DMS114 treated with DMSO at 0.1 percent for 48 hours (cell line): ENCODE measurements around the gene SRMS.

Experiments
- DNase-seq: peaks from one replicate; lab custom pipeline; 2025; ENCODE audit not compliant: unreplicated experiment; lab: John Stamatoyannopoulos, UW

The SRMS gene, protein sequence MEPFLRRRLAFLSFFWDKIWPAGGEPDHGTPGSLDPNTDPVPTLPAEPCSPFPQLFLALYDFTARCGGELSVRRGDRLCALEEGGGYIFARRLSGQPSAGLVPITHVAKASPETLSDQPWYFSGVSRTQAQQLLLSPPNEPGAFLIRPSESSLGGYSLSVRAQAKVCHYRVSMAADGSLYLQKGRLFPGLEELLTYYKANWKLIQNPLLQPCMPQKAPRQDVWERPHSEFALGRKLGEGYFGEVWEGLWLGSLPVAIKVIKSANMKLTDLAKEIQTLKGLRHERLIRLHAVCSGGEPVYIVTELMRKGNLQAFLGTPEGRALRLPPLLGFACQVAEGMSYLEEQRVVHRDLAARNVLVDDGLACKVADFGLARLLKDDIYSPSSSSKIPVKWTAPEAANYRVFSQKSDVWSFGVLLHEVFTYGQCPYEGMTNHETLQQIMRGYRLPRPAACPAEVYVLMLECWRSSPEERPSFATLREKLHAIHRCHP

DNA sequence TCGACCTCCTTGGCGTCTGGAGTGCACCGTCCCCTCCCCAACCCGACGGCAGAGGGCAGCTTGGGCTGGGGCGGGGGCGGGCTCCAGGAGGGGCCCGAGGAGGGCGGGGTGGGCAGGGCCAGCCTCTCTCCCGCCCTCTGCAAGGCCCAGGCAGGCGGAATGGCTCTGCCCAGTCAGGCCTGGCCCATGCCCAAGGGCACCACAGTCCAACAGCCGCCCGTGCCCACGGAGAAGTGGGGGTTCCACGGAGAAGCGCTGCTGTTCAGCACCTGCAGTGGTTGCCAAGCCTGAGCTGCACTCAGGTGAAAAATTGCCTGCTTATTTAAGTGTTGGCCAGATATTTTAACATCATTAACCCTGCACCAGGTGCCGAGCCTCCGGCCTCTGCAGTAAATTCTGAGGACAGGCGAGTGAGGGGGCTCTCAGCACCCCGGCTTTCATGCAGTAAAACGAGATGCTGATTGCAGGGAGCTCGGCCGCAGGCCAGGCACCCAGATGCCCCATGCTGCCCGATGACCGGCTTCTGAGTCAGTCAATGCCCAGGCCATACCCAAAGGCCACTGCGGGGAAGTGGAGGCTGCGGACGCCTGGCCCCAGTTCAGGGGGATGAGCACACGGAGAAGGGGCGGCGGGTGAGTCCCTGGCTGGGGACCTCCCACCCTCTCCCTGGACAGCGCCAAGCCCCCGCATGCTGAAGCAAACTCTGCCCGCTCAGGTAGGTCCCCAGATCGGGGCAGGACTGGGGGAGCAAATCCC is at the start of gene SRMS:
SRMS (minus strand) TSS at position 25 of the 756 bp plus-strand sequence. CDS start 286 bp downstream, outside the sequence.
- DNase-seq = no peak

DNA sequence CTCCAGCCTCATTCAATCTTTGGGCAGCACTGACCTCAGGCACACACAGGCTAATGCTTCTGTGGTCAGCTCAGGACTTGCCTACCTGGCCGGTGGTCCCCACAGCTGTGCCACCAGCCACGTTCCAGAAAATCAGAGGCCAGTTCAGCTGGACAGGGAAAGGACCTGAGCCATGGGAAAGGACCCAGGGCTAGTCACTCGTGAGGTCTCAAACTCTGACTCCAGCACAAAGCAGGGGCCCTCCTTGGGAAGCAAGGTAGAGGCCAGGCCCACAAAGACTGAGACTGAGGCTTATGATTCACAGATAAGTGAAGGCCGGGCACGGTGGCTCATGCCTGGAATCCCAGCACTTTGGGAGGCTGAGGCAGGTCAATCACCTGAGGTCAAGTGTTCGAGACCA is 48.9 kb upstream of the SRMS start:
- DNase-seq = no peak

DNA sequence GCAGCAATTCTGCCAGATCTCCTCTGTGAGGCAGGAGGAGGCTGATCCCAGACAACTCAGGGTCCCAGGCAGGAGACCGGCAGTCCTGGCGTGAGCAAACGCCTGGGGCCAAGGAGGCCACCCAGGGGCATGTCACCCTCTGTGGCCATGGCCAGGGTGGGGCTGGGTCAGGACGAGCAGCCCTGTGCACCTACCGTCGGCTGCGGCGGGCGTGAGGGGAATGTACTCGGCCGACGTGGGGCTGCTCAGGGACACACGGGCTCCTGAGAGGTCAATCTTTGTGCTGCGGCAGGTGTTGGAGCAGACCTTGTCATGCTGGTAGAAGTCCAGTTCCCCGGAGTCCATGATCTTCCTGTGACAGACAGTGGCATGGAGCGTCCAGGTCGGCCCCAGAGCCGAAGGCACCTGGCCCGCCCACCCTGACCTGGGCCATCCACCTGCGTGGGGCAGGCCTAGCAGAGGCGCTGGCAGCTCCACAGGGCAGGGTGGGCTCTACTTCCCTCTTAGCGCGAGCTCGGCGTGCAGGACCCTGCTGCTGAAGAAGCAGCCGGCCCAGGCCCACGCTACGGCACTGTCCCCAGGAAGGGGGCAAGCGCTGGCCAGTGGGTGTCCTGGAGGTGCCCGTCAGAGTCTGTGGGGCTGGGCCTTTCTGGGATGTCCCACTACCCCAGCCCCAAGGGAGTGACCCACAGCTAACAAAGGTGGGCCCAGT is 48.0 kb upstream of the SRMS start:
- no peak for DNase-seq

DNA sequence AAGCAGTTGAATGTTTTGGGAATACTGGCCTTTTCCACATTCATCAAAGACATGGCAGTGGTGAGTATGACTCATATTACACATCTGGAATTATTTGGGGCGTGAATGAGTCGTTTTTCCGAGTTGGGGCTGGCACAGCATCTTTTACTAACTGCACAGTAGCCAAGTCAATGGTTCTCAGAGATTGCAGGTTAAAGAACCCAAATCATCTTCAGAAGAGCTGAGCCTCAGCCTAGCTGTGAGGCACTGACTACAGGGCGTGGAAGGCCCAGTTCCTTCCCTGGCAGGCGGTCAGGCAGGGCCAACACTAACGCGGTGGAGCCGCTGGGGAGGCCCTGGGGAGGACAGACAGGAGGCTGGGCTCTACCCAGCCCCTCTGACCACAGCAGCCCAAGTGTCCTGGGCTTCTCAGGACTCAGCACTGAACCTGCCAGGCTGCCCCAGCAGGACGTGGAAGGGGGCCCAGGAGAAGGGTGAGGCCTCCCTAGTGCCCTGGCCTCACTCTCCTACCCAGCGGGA is 46.6 kb upstream of the SRMS start:
- DNase-seq = no peak

GRCh38 chr20:63592661-63593060 is 45.1 kb upstream of the SRMS start:
- DNase-seq = no peak

DNA sequence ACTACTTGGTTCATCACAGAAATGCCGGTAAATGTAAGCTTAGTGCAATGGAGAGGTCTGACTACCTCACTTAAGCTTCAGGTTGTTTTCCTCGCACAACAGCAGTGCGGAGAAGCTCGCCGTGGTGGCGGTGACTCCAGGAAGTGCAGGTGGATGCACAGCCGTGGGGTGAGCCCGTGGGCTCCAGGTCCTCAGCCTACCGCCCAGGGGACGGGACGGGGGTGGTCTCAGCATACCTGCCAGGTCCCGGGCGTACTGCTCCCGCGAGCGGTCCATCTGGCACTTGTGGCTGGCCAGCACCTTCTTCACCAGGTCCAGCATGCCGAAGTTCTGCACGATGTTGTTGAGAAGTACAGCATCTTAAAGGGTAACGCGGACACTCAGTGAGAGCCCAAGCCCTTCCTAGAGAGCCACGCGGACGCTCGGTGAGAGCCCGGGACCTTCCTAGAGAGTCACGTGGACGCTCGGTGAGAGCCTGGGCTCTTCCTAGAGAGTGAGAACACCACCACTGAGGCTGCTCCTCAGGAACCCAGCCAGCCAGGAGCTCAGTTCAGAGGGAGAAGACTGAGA is 44.3 kb upstream of the SRMS start:
- no peak for DNase-seq

DNA sequence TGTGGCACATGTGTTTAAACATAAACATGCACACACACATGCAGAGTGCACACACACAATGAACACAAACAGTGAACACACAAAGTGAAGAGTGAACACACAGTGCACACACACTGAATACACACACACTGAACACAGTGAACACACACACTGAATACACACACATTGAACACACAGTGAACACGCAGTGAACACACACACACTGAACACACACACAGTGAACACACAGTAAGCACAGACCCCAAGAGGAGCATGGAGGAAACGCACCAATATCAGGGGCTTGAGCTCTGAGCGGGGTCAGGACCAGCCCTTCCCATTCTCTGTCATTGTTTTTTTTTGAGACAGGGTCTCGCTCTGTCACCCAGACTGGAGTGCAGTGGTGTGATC is 43.6 kb upstream of the SRMS start:
- no peak for DNase-seq

- DNase-seq = no peak
Observed at GRCh38 chr20:63590218-63591146, 42.9 kb upstream of the SRMS start.

DNA sequence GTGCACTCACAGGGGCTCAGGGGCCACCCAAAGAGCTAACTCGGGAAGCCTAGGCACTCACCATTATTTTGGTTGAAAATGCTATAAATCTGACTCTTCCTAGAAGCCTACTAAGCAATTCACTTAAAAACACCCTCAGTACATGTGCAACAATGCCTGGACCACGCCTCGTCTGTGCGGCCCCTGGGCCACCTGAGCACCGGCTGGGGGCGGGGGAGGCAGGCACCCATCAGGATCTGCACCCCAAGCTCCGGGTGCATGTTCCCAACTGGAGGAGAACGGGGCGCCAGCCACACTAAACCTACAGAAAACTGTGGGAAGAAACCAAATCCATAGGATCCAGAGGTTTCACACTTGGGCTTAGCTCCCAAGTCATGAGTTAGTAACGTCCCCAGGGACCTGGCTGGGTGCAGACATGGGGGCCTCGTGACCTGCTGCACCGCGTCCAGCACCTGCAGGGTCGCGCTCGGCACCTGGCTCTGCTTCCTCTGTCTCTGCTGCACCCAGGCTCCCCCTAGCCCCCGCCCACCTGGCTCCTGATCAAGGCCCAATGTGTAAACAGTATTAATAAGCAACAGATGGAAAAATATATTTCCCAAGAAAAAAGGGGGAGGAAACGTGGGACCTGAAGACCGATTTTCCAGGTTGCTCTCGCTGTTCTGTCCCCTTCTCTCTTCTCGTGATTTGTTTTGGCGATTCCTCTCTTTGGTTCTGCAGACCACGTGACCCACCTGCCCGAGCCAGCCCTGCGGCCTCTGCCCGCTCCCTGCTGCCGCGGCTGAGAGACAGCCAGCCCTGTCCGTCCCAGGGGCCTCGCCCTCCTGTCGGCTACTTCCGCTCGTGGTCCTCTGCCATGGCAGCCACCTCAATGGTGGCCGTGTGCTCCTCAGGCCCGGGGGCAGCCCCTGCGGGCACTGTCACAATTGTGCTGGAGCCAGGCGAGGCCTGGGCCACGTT is 42.0 kb upstream of the SRMS start:
- DNase-seq = no peak

GRCh38 chr20:63588641-63589041 is 41.1 kb upstream of the SRMS start:
- DNase-seq = no peak

DNA sequence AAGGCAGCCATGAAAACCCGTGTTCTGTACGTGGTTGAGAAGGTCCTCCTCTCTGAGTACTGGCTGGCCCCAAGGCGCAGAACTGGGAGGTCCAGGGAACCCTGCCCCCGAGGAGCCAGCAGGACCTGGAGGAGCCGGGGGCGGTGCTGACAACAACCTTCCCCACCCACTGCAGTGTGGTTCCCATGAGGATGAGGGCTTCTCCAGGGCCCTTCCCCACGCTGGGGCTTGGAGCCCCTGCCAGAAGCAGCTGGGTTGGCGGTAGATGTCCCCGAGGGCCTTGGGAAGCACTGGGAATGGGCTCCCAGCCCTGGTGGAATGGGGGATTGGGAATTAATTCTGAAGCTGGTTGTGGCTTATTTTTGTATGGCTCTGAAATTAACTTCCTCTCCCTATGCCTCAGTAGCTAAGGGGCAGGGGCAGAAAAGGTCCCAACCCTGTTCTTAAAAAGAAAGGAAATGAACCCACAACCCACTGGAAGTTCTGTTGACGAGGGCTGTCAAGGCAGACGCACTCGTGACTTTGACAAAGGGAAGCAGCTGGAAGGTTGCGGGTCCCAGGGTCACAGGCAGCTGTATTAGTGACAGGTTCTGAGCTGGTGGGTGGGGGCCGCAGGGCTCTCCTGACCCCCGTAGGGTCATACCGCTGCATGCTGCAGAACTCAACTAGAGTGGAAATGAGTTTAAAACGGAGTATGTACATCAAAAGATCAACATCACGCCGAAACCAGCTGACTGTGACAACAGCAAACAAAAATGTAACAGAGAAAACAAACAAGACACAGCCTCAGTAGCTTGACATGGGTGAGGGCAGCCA is 40.4 kb upstream of the SRMS start:
- DNase-seq = no peak

DNA sequence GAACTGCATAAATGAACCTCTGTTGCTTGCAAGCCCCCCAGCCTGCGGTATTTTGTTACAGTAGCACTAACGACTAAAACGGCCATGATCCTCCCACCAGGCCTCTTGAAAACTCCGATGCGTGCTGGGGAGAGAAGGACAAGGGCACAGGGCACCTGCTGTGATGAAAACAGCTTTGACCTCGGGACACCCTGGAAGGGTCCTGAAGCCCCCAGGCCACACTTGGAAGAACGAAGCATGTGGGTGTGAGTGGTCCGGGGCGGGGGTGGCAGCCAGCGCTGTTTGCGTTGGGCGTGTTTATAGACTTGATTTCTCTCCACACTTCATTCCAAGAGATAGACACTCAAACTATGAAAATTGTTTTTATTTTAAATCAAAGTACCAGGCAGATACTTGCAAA is 39.7 kb upstream of the SRMS start:
- no peak for DNase-seq

DNA sequence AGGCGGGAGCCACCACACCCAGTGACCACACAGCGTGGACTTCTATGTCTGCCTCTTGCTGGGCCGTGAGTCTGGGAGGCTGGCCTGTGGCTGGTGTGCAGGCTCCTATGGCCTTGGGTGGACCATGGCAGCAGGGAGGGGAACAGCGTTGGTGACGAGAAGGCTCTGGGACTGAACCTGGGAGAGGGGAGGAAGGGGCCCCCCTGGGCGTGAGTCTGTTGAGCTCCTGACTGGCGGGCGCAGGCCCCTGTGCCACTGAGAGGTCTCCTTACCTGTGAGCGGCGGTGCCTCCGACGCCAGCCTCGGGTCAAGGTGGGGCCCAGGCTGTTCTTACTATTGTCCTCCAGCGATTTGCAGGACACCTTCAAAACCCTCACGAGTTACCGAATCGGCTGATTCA is 39.2 kb upstream of the SRMS start:
- DNase-seq = no peak

GRCh38 chr20:63585616-63586565 is 38.3 kb upstream of the SRMS start:
- DNase-seq = no peak

DNA sequence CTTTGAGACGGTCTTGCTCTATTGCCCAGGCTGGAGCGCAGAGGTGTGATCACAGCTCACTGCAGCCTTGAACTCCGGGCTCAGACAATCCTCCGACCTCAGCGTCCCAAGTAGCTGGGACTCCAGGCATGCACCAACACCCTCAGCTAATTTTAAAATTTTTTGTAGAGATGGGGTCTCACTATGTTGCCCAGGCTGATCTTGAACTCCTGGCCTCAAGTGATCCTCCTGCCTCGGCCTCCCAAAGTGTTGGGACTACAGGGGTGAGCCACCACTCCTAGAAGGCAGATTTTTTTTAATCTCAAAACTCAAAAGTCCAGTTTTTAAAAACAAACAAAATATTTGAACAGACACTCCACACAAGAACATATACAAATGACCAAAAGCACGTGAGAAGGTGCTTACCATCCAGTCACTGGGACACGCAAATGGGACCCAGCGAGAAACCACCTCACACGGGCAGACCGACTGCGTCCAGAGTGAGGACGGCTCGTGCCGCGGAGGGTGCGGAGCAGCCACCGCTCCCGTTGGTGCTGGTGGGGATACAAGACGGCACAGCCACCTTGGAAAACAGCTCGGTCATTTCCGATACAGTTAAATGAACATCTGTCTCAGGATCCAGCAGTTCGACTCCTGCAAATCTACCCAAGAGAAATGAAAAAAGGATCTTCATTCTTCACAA is 35.0 kb upstream of the SRMS start:
- DNase-seq = no peak

GRCh38 chr20:63580796-63581461 is 33.4 kb upstream of the SRMS start:
- DNase-seq = no peak
